H1 (cell line): Measurements from ENCODE around the gene MRPS5. TPM values are rescaled to one million over a fixed set of nuclear protein-coding genes. Genes with fewer than 3 reads are reported as not detected.
A peak's percentile ranks its signal among the peaks of the same experiment; 100 is the strongest.

Experiments
- CTCF ChIA-PET: fragments of 300-600 bp; sonication (Branson Sonifier 250); formaldehyde crosslinking; loops from one replicate; lab custom pipeline; 2021; ENCODE audit not compliant: partially characterized antibody; lab: Charles Lee
- POLR2A ChIA-PET: fragments of 300-600 bp; sonication (Branson Sonifier 250); formaldehyde crosslinking; loops from one replicate; lab custom pipeline; 2021; ENCODE audit warnings: inconsistent platforms; ENCODE audit not compliant: partially characterized antibody; lab: Charles Lee
- DNase-seq, 2 experiments: peaks; one replicate each; pipeline versions ENCODE4 v3.0.0 to v3.0.0-alpha.2; 2010 to 2022; ENCODE audit warnings: low spot score in 2 of 2, low read depth in 1 of 2, mixed read lengths in 1 of 2
- FAIRE-seq: peaks from 2 replicates; lab custom pipeline; 2011; peaks lifted over from hg19 to GRCh38; lab: Jason Lieb, UNC
- H2AFZ ChIP-seq: 2 replicates; pipeline ENCODE4 v1.8.1; 2012; ENCODE audit warnings: low read length, inconsistent platforms
- H2AK5ac ChIP-seq: 2 replicates; pipeline ENCODE4 v1.6.1; 2013; ENCODE audit warnings: low read depth, low read length
- H2BK120ac ChIP-seq: replicated peaks from 2 replicates; pipeline ENCODE3; 2013; ENCODE audit warnings: low read depth, low read length, inconsistent platforms
- H2BK12ac ChIP-seq: 2 replicates; pipeline ENCODE4 v1.6.1; 2013; ENCODE audit warnings: low read depth, low read length
- H2BK15ac ChIP-seq: 2 replicates; pipeline ENCODE4 v1.6.1; 2013; ENCODE audit warnings: low read length
- H2BK20ac ChIP-seq: 2 replicates; pipeline ENCODE4 v1.6.1; 2013; ENCODE audit warnings: low read length
- H2BK5ac ChIP-seq: 2 replicates; pipeline ENCODE4 v1.6.1; 2013; ENCODE audit warnings: low read depth, low read length
- H3K14ac ChIP-seq: 2 replicates; pipeline ENCODE4 v1.6.1; 2013; ENCODE audit warnings: inconsistent platforms; ENCODE audit not compliant: insufficient read length
- H3K18ac ChIP-seq: 2 replicates; pipeline ENCODE4 v1.6.1; 2013; ENCODE audit warnings: low read length; ENCODE audit errors: extremely low read depth
- H3K23ac ChIP-seq: 2 replicates; pipeline ENCODE4 v1.6.1; 2013; ENCODE audit warnings: inconsistent platforms; ENCODE audit not compliant: insufficient read length
- H3K23me2 ChIP-seq: 2 replicates; pipeline ENCODE4 v1.6.1; 2013; ENCODE audit warnings: low read depth, low read length
- H3K27ac ChIP-seq: 2 replicates; pipeline ENCODE4 v1.6.1; 2011; ENCODE audit warnings: low read depth, low read length, inconsistent platforms
- H3K27me3 ChIP-seq, 4 experiments: replicated peaks in 1 of 4; 1 replicate in 1 of 4; 2 replicates in 3 of 4; pipeline versions ENCODE4 v1.6.1 to v1.8.1; 2011 to 2013; ENCODE audit warnings: low read length in 3 of 4, mild to moderate bottlenecking in 3 of 4, inconsistent platforms in 2 of 4, mixed read lengths in 2 of 4, moderate library complexity in 1 of 4; ENCODE audit not compliant: control insufficient read depth in 3 of 4, insufficient read depth in 3 of 4; ENCODE audit errors: extremely low read depth in 1 of 4
- H3K36me3 ChIP-seq, 4 experiments: 2 replicates each; pipeline versions ENCODE4 v1.6.1 to v1.8.1; 2011 to 2013; ENCODE audit warnings: mild to moderate bottlenecking in 4 of 4, low read length in 3 of 4, moderate library complexity in 2 of 4, control low read depth in 1 of 4, inconsistent platforms in 1 of 4; ENCODE audit not compliant: insufficient read depth in 4 of 4, control insufficient read depth in 2 of 4
- H3K4ac ChIP-seq: replicated peaks from 2 replicates; pipeline ENCODE3; 2013; ENCODE audit warnings: low read length, low read depth, mixed read lengths, inconsistent platforms; ENCODE audit not compliant: insufficient read length
- H3K4me1 ChIP-seq, 4 experiments: replicated peaks in 1 of 4; 1 replicate in 1 of 4; 2 replicates in 3 of 4; pipeline versions ENCODE4 v1.6.1 to v1.8.1; 2011 to 2013; ENCODE audit warnings: low read length in 3 of 4, inconsistent platforms in 2 of 4, mixed read lengths in 1 of 4; ENCODE audit not compliant: insufficient read depth in 4 of 4, control insufficient read depth in 3 of 4
- H3K4me2 ChIP-seq, 2 experiments: 2 replicates each; pipeline versions ENCODE4 v1.6.1 to v1.8.1; 2011 to 2013; ENCODE audit warnings: low read depth in 2 of 2, low read length in 2 of 2, control low read depth in 1 of 2, inconsistent platforms in 1 of 2, mild to moderate bottlenecking in 1 of 2; ENCODE audit not compliant: insufficient read depth in 1 of 2
- H3K4me3 ChIP-seq, 4 experiments: fragments of 200-600, 300-600 bp in 1 of 4; sonication (generic), shearing (Covaris generic), sonication (Bioruptor Twin) in 1 of 4; 2 replicates each; pipeline versions ENCODE4 v1.5.1 to v1.8.1; 2011 to 2016; ENCODE audit warnings: low read length in 4 of 4, low read depth in 3 of 4, control low read depth in 2 of 4, inconsistent platforms in 2 of 4, mild to moderate bottlenecking in 2 of 4, mixed read lengths in 1 of 4, moderate library complexity in 1 of 4; ENCODE audit not compliant: insufficient read depth in 2 of 4; ENCODE audit errors: extremely low read depth in 1 of 4
- H3K56ac ChIP-seq: replicated peaks from 2 replicates; pipeline ENCODE3; 2013; ENCODE audit warnings: low read depth, mild to moderate bottlenecking, mixed read lengths, low read length, inconsistent platforms; ENCODE audit not compliant: insufficient read length
- H3K79me1 ChIP-seq: 2 replicates; pipeline ENCODE4 v1.6.1; 2013; ENCODE audit warnings: low read depth, low read length, control low read depth
- H3K79me2 ChIP-seq, 2 experiments: 2 replicates each; pipeline versions ENCODE4 v1.6.1 to v1.8.1; 2012 to 2013; ENCODE audit warnings: low read length in 2 of 2, mild to moderate bottlenecking in 2 of 2, inconsistent platforms in 1 of 2; ENCODE audit not compliant: insufficient read depth in 2 of 2, control insufficient read depth in 1 of 2
- H3K9ac ChIP-seq, 4 experiments: replicated peaks in 1 of 4; 1 replicate in 1 of 4; 2 replicates in 3 of 4; pipeline versions ENCODE4 v1.6.1 to v1.8.1; 2011 to 2013; ENCODE audit warnings: low read depth in 3 of 4, low read length in 3 of 4, control low read depth in 2 of 4, mild to moderate bottlenecking in 2 of 4, moderate library complexity in 2 of 4, inconsistent platforms in 1 of 4; ENCODE audit errors: extremely low read depth in 1 of 4
- H3K9me3 ChIP-seq, 2 experiments: 2 replicates each; pipeline versions ENCODE4 v1.6.1 to v1.8.1; 2012 to 2013; ENCODE audit warnings: mild to moderate bottlenecking in 2 of 2, moderate library complexity in 2 of 2, control low read depth in 1 of 2, inconsistent platforms in 1 of 2, low read depth in 1 of 2, low read length in 1 of 2, mixed read lengths in 1 of 2; ENCODE audit not compliant: insufficient read depth in 2 of 2
- H4K20me1 ChIP-seq, 2 experiments: replicated peaks in 1 of 2; 2 replicates each; pipeline versions ENCODE3 to v1.8.1; 2011 to 2013; ENCODE audit warnings: inconsistent platforms in 2 of 2, low read length in 2 of 2, mild to moderate bottlenecking in 1 of 2; ENCODE audit not compliant: insufficient read depth in 2 of 2, control insufficient read depth in 1 of 2
- H4K5ac ChIP-seq: 2 replicates; pipeline ENCODE4 v1.6.1; 2013; ENCODE audit warnings: low read length, low read depth, mixed read lengths, inconsistent platforms; ENCODE audit not compliant: insufficient read length
- H4K8ac ChIP-seq: 2 replicates; pipeline ENCODE4 v1.8.0; 2013; ENCODE audit warnings: mild to moderate bottlenecking, moderate library complexity, low read length, inconsistent platforms; ENCODE audit not compliant: insufficient read depth; ENCODE audit errors: extremely low read depth
- H4K91ac ChIP-seq: replicated peaks from 2 replicates; pipeline ENCODE3; 2013; ENCODE audit warnings: low read length, mixed read lengths, inconsistent platforms; ENCODE audit not compliant: insufficient read length
- ASH2L ChIP-seq: fragments of 200-600, 300-600 bp; sonication (generic); IDR thresholded peaks from one replicate; pipeline ENCODE4 v1.7.1; 2017; ENCODE audit warnings: low read length
- CEBPB ChIP-seq: IDR thresholded peaks from 2 replicates; pipeline ENCODE4 v1.6.1; 2012; ENCODE audit warnings: low read depth, low read length
- CHD1 ChIP-seq: IDR thresholded peaks from 2 replicates; pipeline ENCODE4 v1.6.1; 2012; ENCODE audit warnings: low read depth, low read length, improper control_type of control experiment
- CTBP2 ChIP-seq: IDR thresholded peaks from 2 replicates; pipeline ENCODE4 v1.7.0; 2011; ENCODE audit warnings: borderline replicate concordance, mild to moderate bottlenecking, moderate library complexity, mixed read lengths, low read length; ENCODE audit not compliant: insufficient read depth, insufficient read length
- EZH2 ChIP-seq: fragments of 200-600 bp; sonication (generic); IDR thresholded peaks from 2 replicates; pipeline ENCODE4 v1.7.1; 2012; ENCODE audit warnings: low read depth, mild to moderate bottlenecking, moderate library complexity, low read length, inconsistent platforms; ENCODE audit not compliant: severe bottlenecking
- GTF2F1 ChIP-seq: IDR thresholded peaks from 2 replicates; pipeline ENCODE4 v1.6.1; 2012; ENCODE audit warnings: low read depth, low read length, improper control_type of control experiment, borderline replicate concordance
- HDAC2 ChIP-seq, 2 experiments: fragments of 300-600 bp in 1 of 2; sonication (generic) in 1 of 2; IDR thresholded peaks; 2 replicates each; pipeline ENCODE4 v1.6.1; 2011 to 2012; ENCODE audit warnings: low read depth in 2 of 2, low read length in 2 of 2, mild to moderate bottlenecking in 2 of 2, moderate library complexity in 2 of 2, borderline replicate concordance in 1 of 2, inconsistent platforms in 1 of 2
- POLR2A ChIP-seq, 2 experiments: IDR thresholded peaks; 1 replicate in 1 of 2; 2 replicates in 1 of 2; pipeline ENCODE4 v1.6.1; 2011; ENCODE audit warnings: low read depth in 2 of 2, low read length in 2 of 2, mild to moderate bottlenecking in 2 of 2; ENCODE audit errors: control extremely low read depth in 1 of 2
- POU5F1 ChIP-seq: IDR thresholded peaks from 2 replicates; pipeline ENCODE4 v1.6.1; 2011; ENCODE audit warnings: low read depth, mild to moderate bottlenecking, low read length, moderate library complexity
- RAD21 ChIP-seq, 2 experiments: IDR thresholded peaks in 1 of 2; conservative IDR thresholded peaks in 1 of 2; 2 replicates each; pipeline ENCODE4 v1.6.1; 2011; ENCODE audit warnings: low read depth in 2 of 2, low read length in 2 of 2, improper control_type of control experiment in 1 of 2, inconsistent platforms in 1 of 2, mild to moderate bottlenecking in 1 of 2, moderate library complexity in 1 of 2
- SAP30 ChIP-seq: fragments of 300-600 bp; sonication (generic); IDR thresholded peaks from 2 replicates; pipeline ENCODE4 v1.7.1; 2012; ENCODE audit warnings: low read length, moderate library complexity, mild to moderate bottlenecking, inconsistent platforms; ENCODE audit not compliant: insufficient read depth, insufficient replicate concordance
- TAF1 ChIP-seq: IDR thresholded peaks from 2 replicates; pipeline ENCODE4 v1.6.1; 2011; ENCODE audit warnings: mild to moderate bottlenecking, low read depth, low read length
- WGBS, 2 experiments: shearing (Covaris generic) in 1 of 2; methylation state at CpG; one replicate each; pipeline versions ENCODE4 v1.1.6 to v1.1.7; 2013 to 2015; ENCODE audit warnings: low lambda C conversion rate in 2 of 2, mixed read lengths in 2 of 2, inconsistent platforms in 1 of 2, low coverage in 1 of 2, missing lambda C conversion rate in 1 of 2; ENCODE audit not compliant: insufficient replicate concordance in 2 of 2, insufficient coverage in 1 of 2, insufficient read length in 1 of 2; ENCODE audit errors: extremely low coverage in 1 of 2, missing lambda C conversion rate in 1 of 2; 5-methylcytosine and 5-hydroxymethylcytosine counted together
- polyA plus RNA-seq, 7 experiments: library from polyadenylated mRNA; depleted of rRNA in 3 of 7; stranded (reverse) in 5 of 7; unstranded in 2 of 7; fragments of >200 nt in 5 of 7; fragments of 200-250 nt in 2 of 7; gene quantifications; 1 replicate in 5 of 7; 2 replicates in 1 of 7; 4 replicates in 1 of 7; pipeline versions ENCODE4 v1.2.1 to v1.2.3, GENCODE V29; 2011 to 2013; ENCODE audit warnings: missing spikeins in 2 of 7, mixed read lengths in 2 of 7
- total RNA-seq: library from RNA; stranded (reverse); fragmentation: NEBNext Ultra II Directional; extraction: Animal tissue kit (Norgen Biotek cat#: 25700); gene quantifications from 2 replicates; pipeline ENCODE4 v1.2.1, GENCODE V29; 2021
- TF ChIP-seq, protein P1 (sequence below): IDR thresholded peaks from 2 replicates; pipeline ENCODE4 v1.6.1; 2012; ENCODE audit warnings: inconsistent platforms

MRPS5 gene
- total and polyA plus RNA-seq, 2 of the 8 experiments (the other 6 are each of a cell fraction or from before 2014, with no cell fraction given), result 36.7 to 53.0 TPM

- H4K8ac ChIP-seq, result no peak overlapping the region
- H2AK5ac ChIP-seq, result no peak overlapping the region
- no peak overlapping the region for H3K27ac ChIP-seq
- H3K27me3 ChIP-seq, result peaks cover 0 to 12% (median 9%) of the 10 kb centered on the region in 4 experiments; a peak in 4 of 7 replicates
- no peak overlapping the region for H3K14ac ChIP-seq
- no peak for DNase-seq
- H2BK120ac ChIP-seq, result no peak overlapping the region
- no peak overlapping the region for H2AFZ ChIP-seq
- H3K4me2 ChIP-seq, result peak overlapping the region; percentile 67 to 94
- 0 out of 2 replicates have a peak overlapping the region, but pooled peaks have one; percentile 9 for H2BK12ac ChIP-seq
- H3K4ac ChIP-seq, result no peak overlapping the region
- no peak overlapping the region for H3K23ac ChIP-seq
- H3K23me2 ChIP-seq, result peaks cover 6% of the 10 kb centered on the region
- H3K79me1 ChIP-seq, result no peaks in the 10 kb centered on the region
- no peak overlapping the region for H2BK15ac ChIP-seq
- H3K79me2 ChIP-seq, result no peaks in the 10 kb centered on the region
- H3K9ac ChIP-seq, result no peak overlapping the region; a peak in 1 of 7 replicates
- H4K5ac ChIP-seq, result no peak overlapping the region
- ChIA-PET CTCF (interaction anchor here (0.7 to 2.3 kb wide), 3 partner anchors 37 to 82 kb away, joined by 3 to 10 read pairs (median 4); partner anchors contain the start of gene MRPS5), POLR2A (interaction anchor here (1.0 to 1.1 kb wide), 2 partner anchors 10 to 24 kb away, joined by 3 to 4 read pairs; no protein-coding TSS in a partner anchor)
- no peak overlapping the region for H2BK20ac ChIP-seq
- H3K36me3 ChIP-seq, result peaks cover 0 to 18% (median 7%) of the 10 kb centered on the region in 4 experiments; a peak in 5 of 8 replicates
- H3K4me1 ChIP-seq, result peaks cover 0 to 3% (median 0%) of the 10 kb centered on the region in 4 experiments; a peak in 2 of 7 replicates
- peak overlapping the region; percentile 19 for H3K18ac ChIP-seq
- H4K20me1 ChIP-seq, result no peaks in the 10 kb centered on the region
- peaks cover 9 to 11% of the 10 kb centered on the region in 2 experiments; a peak in 3 of 4 replicates for H3K9me3 ChIP-seq
- WGBS, 2 experiments, result 93% methylated on average over 8 of the region's 10 CpGs; no CpG with 5 or more reads in 1 of the 2 experiments
- FAIRE-seq, result no peak
- no peak overlapping the region for H4K91ac ChIP-seq
- no peak overlapping the region for H2BK5ac ChIP-seq
- H3K4me3 ChIP-seq, result peak overlapping the region; percentile 59 to 84 (median 74); a peak in 6 of 8 replicates
- no peak overlapping the region for H3K56ac ChIP-seq
- TF ChIP-seq, protein P1, sequence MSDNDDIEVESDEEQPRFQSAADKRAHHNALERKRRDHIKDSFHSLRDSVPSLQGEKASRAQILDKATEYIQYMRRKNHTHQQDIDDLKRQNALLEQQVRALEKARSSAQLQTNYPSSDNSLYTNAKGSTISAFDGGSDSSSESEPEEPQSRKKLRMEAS, result no peak
- TF ChIP-seq GTF2F1 (no peak), ASH2L (no peak), CHD1 (no peak), EZH2 (no peak), POLR2A (IDR thresholded peaks at IDR 0.05; ENCODE audit: control extremely low read depth in 1 of 2, low read depth in 2 of 2, low read length in 2 of 2) (no peak), CEBPB (no peak), HDAC2 (IDR thresholded peaks at IDR 0.05; ENCODE audit: borderline replicate concordance in 1 of 2, low read depth in 2 of 2, low read length in 2 of 2) (no peak), SAP30 (no peak), CTBP2 (no peak), POU5F1 (no peak), TAF1 (no peak), RAD21 (IDR thresholded peaks at IDR 0.05 in 1 of 2, conservative IDR thresholded peaks at IDR 0.05 in 1 of 2; ENCODE audit: low read depth in 2 of 2, low read length in 2 of 2) (no peak)
These were observed 36.8 kb upstream of the MRPS5 start for GRCh38 chr2:95158441-95158840.
